ENCODE measurements around the gene OR2A12.

- TF ChIP-seq, protein P1, sequence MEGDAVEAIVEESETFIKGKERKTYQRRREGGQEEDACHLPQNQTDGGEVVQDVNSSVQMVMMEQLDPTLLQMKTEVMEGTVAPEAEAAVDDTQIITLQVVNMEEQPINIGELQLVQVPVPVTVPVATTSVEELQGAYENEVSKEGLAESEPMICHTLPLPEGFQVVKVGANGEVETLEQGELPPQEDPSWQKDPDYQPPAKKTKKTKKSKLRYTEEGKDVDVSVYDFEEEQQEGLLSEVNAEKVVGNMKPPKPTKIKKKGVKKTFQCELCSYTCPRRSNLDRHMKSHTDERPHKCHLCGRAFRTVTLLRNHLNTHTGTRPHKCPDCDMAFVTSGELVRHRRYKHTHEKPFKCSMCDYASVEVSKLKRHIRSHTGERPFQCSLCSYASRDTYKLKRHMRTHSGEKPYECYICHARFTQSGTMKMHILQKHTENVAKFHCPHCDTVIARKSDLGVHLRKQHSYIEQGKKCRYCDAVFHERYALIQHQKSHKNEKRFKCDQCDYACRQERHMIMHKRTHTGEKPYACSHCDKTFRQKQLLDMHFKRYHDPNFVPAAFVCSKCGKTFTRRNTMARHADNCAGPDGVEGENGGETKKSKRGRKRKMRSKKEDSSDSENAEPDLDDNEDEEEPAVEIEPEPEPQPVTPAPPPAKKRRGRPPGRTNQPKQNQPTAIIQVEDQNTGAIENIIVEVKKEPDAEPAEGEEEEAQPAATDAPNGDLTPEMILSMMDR (conservative IDR thresholded peaks at IDR 0.05; ENCODE audit: low read depth, low read length), result no peak
- no peak for TF ChIP-seq EZH2 (IDR thresholded peaks at IDR 0.05; ENCODE audit: borderline replicate concordance, low read depth, low read length, poor library complexity, severe bottlenecking)
These were observed 51.4 kb downstream of the OR2A12 start for GRCh38 chr7:144137501-144137900.

Measured in A673 (cell line).